Measurements from ENCODE around the gene PHF14. TPM values are rescaled to one million over a fixed set of nuclear protein-coding genes. Genes with fewer than 3 reads are reported as not detected.
"Not testable (repeated sequence)": the region's sequence is repeated elsewhere in the genome, so short reads cannot be mapped to it uniquely, and the experiment has no call there.

Gene PHF14
- total RNA-seq, 1 experiment from 2014 or later, result 50.8 TPM

DNA sequence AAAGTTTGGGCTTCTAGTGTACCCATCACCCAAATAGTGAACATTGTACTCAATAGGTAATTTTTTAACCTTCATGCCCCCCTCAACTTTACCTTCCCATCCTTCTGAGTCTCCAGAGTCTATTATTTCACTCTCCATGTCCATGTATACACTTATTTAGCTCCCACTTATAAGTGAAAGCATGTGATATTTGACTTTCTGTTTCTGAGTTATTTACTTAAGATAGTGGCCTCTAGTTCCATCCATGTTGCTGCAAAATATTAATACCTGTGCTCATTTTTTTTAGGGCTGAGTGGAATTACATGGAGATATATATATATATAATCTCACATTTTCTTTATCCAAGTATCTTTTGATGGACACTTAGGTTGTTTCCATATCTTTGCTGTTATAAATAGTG lies 21.1 kb upstream of the PHF14 start:
- TF ChIP-seq, protein P1, sequence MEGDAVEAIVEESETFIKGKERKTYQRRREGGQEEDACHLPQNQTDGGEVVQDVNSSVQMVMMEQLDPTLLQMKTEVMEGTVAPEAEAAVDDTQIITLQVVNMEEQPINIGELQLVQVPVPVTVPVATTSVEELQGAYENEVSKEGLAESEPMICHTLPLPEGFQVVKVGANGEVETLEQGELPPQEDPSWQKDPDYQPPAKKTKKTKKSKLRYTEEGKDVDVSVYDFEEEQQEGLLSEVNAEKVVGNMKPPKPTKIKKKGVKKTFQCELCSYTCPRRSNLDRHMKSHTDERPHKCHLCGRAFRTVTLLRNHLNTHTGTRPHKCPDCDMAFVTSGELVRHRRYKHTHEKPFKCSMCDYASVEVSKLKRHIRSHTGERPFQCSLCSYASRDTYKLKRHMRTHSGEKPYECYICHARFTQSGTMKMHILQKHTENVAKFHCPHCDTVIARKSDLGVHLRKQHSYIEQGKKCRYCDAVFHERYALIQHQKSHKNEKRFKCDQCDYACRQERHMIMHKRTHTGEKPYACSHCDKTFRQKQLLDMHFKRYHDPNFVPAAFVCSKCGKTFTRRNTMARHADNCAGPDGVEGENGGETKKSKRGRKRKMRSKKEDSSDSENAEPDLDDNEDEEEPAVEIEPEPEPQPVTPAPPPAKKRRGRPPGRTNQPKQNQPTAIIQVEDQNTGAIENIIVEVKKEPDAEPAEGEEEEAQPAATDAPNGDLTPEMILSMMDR (conservative IDR thresholded peaks at IDR 0.05), result no peak
- Mint-ChIP-seq H3K9me3 (peaks cover 28 to 32% of the 10 kb centered on the region in 2 experiments), H3K27ac (no peak overlapping the region), H3K36me3 (ENCODE audit: insufficient read depth in 1 of 3, low read depth in 3 of 3) (peaks cover 13 to 26% (median 24%) of the 10 kb centered on the region in 3 experiments), H3K4me1 (0 out of 4 replicates have a peak, but pooled peaks cover 0 to 2% of the 10 kb centered on the region in 2 experiments), H3K4me3 (no peak overlapping the region), H3K27me3 (ENCODE audit: low read depth) (no peaks in the 10 kb centered on the region)
- H3K18ac ChIP-seq (ENCODE audit: insufficient read length, low read depth, low read length), result no peak overlapping the region
- H3K79me2 ChIP-seq (ENCODE audit: insufficient read depth, low read length), result no peaks in the 10 kb centered on the region
- no peak overlapping the region for H4K8ac ChIP-seq (replicated peaks; ENCODE audit: insufficient read length, low read depth, low read length)
- H4K5ac ChIP-seq (ENCODE audit: insufficient read length, low read depth, low read length), result no peak overlapping the region
- H3K4me1 ChIP-seq (ENCODE audit: insufficient read depth, low read length), result no peaks in the 10 kb centered on the region
- H3K23ac ChIP-seq (ENCODE audit: insufficient read length, low read depth, low read length), result no peak overlapping the region
- H3K56ac ChIP-seq (ENCODE audit: insufficient read length, low read depth, low read length), result no peak overlapping the region
- H3K27me3 ChIP-seq (ENCODE audit: insufficient read depth, low read length), result no peaks in the 10 kb centered on the region
- no peak overlapping the region for H2BK120ac ChIP-seq (ENCODE audit: low read depth, low read length, poor library complexity, severe bottlenecking)
- H4K20me1 ChIP-seq (ENCODE audit: control insufficient read depth, insufficient read depth, insufficient read length), result no peaks in the 10 kb centered on the region
- DNase-seq, result no peak
- H3K14ac ChIP-seq (ENCODE audit: insufficient read depth, low read length), result no peak overlapping the region
- H2AFZ ChIP-seq (ENCODE audit: low read length), result no peak overlapping the region
- H3K4me2 ChIP-seq (ENCODE audit: insufficient read depth, insufficient read length, low read length), result no peak overlapping the region
- H3K4ac ChIP-seq (ENCODE audit: low read depth, low read length), result no peak overlapping the region
- no peak overlapping the region for H2BK5ac ChIP-seq (ENCODE audit: insufficient read length, low read length)
- no peaks in the 10 kb centered on the region for H3K23me2 ChIP-seq (ENCODE audit: insufficient read length, low read depth, low read length, poor library complexity, severe bottlenecking)
- no peak overlapping the region for H4K91ac ChIP-seq (ENCODE audit: insufficient read length, low read depth, low read length)
- H3K27ac ChIP-seq (ENCODE audit: insufficient read length, low read depth, low read length), result no peak overlapping the region
- H2BK15ac ChIP-seq (ENCODE audit: low read depth, low read length), result no peak overlapping the region
- H3K9ac ChIP-seq (ENCODE audit: extremely low read depth, insufficient read length, low read length), result no peak overlapping the region
- H2BK20ac ChIP-seq (ENCODE audit: low read depth, low read length, poor library complexity, severe bottlenecking), result no peak overlapping the region
- no peak overlapping the region for H2BK12ac ChIP-seq (ENCODE audit: insufficient read length, low read depth, low read length)
- H3K79me1 ChIP-seq (ENCODE audit: insufficient read depth, low read depth, low read length, poor library complexity, severe bottlenecking), result no peaks in the 10 kb centered on the region
- no peak overlapping the region for H2AK5ac ChIP-seq (ENCODE audit: insufficient read length, low read length)
- peaks cover 26% of the 10 kb centered on the region for H3K9me3 ChIP-seq (ENCODE audit: control insufficient read depth, low read depth, low read length)
- H3T11ph ChIP-seq (ENCODE audit: low read length), result no peak overlapping the region

DNA sequence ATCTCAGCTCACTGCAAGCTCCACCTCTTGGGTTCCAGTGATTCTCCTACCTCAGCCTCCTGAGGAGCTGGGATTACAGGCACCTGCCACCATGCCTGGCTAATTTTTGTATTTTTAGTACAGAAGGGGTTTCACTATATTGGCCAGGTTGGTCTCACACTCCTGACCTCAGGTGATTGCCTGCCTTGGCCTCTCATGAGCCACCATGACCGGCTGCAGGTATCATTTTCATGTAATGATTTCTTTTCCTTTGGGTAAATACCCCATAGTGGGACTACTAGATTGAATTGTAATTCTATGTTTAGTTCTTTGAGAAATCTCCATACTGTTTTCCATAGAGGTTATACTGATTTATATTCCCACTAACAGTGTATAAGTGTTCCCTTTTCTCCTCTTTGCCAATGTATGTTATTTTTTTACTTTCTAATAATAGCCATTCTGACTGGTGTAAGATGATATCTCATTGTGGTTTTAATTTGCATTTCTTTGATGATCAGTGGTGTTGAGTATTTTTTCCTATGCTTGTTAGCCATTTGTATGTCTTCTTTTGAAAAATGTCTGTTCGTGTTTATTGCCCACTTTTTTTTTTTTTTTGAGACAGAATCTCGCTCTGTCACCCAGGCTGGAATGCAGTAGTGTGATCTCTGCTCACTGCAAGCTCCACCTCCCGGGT lies 20.5 kb upstream of the PHF14 start:
- not testable (repeated sequence) for H2AFZ ChIP-seq (ENCODE audit: low read length); H3K27ac ChIP-seq (ENCODE audit: insufficient read length, low read depth, low read length); H3K23ac ChIP-seq (ENCODE audit: insufficient read length, low read depth, low read length); H3K27me3 Mint-ChIP-seq (ENCODE audit: low read depth); H2BK12ac ChIP-seq (ENCODE audit: insufficient read length, low read depth, low read length); H4K20me1 ChIP-seq (ENCODE audit: control insufficient read depth, insufficient read depth, insufficient read length); DNase-seq; H3K79me2 ChIP-seq (ENCODE audit: insufficient read depth, low read length); H3K79me1 ChIP-seq (ENCODE audit: insufficient read depth, low read depth, low read length, poor library complexity, severe bottlenecking); H3K18ac ChIP-seq (ENCODE audit: insufficient read length, low read depth, low read length); H3K9ac ChIP-seq (ENCODE audit: extremely low read depth, insufficient read length, low read length); H3K56ac ChIP-seq (ENCODE audit: insufficient read length, low read depth, low read length); H2AK5ac ChIP-seq (ENCODE audit: insufficient read length, low read length); H2BK120ac ChIP-seq (ENCODE audit: low read depth, low read length, poor library complexity, severe bottlenecking); H3K4me2 ChIP-seq (ENCODE audit: insufficient read depth, insufficient read length, low read length); H3K4me3 Mint-ChIP-seq; H3T11ph ChIP-seq (ENCODE audit: low read length); H4K5ac ChIP-seq (ENCODE audit: insufficient read length, low read depth, low read length); H3K4ac ChIP-seq (ENCODE audit: low read depth, low read length); H2BK15ac ChIP-seq (ENCODE audit: low read depth, low read length); H2BK5ac ChIP-seq (ENCODE audit: insufficient read length, low read length); H3K27me3 ChIP-seq (ENCODE audit: insufficient read depth, low read length); H3K27ac Mint-ChIP-seq; H4K91ac ChIP-seq (ENCODE audit: insufficient read length, low read depth, low read length); H4K8ac ChIP-seq (replicated peaks; ENCODE audit: insufficient read length, low read depth, low read length); H3K4me1 ChIP-seq (ENCODE audit: insufficient read depth, low read length); H3K14ac ChIP-seq (ENCODE audit: insufficient read depth, low read length); H3K4me1 Mint-ChIP-seq; H3K23me2 ChIP-seq (ENCODE audit: insufficient read length, low read depth, low read length, poor library complexity, severe bottlenecking); H2BK20ac ChIP-seq (ENCODE audit: low read depth, low read length, poor library complexity, severe bottlenecking)
- peaks cover 28 to 32% of the 10 kb centered on the region in 2 experiments for H3K9me3 Mint-ChIP-seq
- peaks cover 26% of the 10 kb centered on the region for H3K9me3 ChIP-seq (ENCODE audit: control insufficient read depth, low read depth, low read length)
- H3K36me3 Mint-ChIP-seq (ENCODE audit: insufficient read depth in 1 of 3, low read depth in 3 of 3), result peaks cover 13 to 26% (median 24%) of the 10 kb centered on the region in 3 experiments
- no CpG with 5 or more reads among the region's 4 CpGs for WGBS (ENCODE audit: extremely low coverage, insufficient read length, low lambda C conversion rate)

Measured in H9 (cell line).